GM19395 (cell line): ENCODE data around the gene BABAM1.

ENCODE experiments used
- ATAC-seq: cut with Tn5 transposase; IDR thresholded peaks from one replicate; pipeline ENCODE4 v1.9.1; 2021; ENCODE audit warnings: mild to moderate bottlenecking, moderate library complexity; ENCODE audit not compliant: unreplicated experiment

BABAM1 gene

GRCh38 chr19:17243211-17243829 is 23.9 kb upstream of the BABAM1 start:
- no peak for ATAC-seq

DNA sequence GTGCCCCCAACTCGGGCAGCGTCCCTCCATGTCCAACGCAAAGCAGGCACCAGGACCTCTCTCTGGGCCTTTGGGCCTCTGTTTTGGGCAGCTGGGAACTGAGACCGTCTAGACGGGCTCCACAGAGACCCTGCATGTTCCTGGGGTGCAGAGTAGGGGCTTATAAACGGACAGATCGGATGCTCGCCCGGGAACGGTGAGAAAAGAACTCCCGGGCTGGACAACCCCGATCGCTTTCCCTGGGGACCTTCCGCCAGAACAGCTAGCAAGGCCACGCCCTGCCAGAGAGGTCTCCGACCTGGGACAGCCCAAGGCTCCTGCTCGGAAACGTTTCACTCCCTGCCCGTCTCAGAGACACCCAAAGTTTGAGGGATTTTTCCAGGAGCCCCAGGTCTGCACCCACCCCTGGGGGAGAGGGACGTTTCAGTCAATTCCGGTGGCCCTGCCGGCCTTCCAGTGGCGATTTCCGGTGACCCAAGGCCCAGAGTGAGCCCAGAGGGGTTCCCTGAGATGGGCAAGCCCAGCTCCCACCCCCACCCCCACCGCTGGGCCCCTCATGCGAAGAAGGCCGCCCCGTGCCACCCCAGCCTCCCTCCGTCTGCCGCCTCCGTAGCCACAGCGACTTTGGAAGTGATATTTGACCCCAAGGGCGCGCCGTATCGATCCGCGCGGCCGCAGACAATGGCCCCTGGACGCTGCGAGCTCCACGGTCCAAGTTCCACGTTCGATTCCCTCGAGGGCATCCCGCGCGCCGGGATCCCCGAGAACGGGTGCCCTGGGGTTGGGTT is 23.2 kb upstream of the BABAM1 start:
- ATAC-seq = no peak

GRCh38 chr19:17244618-17245534 is 22.4 kb upstream of the BABAM1 start:
- ATAC-seq = no peak

DNA sequence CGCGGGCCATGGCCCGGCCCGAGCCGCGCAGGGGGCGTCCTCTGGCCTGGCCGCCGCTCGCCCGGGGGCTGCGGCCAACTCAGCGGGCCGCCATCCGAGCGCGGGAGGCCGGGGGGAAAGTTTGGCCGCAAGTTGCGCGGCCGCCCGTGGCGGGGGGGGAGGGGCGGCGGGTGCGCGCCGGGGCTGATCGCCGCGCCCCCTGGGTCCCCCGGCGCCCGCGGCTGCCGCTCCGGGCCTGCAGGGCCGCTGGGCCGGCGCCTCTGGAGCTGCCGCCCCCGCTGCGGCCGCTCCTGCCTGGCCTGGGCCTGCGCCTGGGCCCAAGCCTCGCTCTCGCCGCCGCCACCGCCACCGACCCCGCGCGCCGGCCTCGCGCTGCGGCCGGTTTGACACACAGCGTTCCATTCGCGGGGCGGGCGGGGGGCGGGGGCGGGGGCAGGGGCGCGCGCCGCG is 21.7 kb upstream of the BABAM1 start, which contains the start of gene NR2F6:
Gene NR2F6, minus strand, starts transcription at position 385 of the 450 bp plus-strand sequence. CDS start 699 bp downstream, outside the sequence.
- ATAC-seq = no peak

DNA sequence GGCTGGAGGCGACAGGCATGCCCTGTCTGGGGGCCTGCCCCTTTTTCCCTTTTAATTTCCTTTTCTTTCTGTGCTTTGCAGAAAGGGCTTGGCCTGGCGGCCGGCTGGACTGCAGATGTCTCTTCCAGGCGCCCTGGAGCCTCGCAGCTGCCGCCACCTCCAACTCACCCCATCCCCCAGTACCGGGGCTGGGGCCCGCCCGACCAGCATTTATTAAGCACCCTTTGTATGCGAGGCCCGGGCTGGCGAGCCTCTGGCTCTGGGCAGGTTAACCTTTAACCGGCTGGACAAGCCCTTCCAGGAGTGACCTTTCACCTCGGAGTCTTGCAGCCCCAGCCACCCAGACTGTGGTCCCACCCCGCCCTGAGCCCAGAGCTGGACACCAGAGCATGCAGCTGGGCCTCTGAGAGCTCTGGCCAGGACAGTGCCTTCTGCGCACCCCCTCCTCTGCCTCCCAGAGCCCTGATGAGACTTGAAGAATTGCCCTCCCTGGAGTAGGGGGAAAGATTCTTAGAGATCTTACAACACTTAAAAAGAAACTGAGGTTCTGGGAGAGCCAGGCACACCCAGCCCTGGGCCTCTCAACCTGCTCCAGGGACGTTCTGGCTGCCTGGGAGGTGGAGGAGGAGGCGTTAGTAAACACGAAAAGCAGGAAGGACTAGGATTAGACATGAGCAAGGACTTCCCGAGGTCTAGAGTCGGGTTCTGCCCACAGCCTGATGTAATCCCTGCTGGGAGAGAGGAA is 20.4 kb upstream of the BABAM1 start:
- no peak for ATAC-seq

DNA sequence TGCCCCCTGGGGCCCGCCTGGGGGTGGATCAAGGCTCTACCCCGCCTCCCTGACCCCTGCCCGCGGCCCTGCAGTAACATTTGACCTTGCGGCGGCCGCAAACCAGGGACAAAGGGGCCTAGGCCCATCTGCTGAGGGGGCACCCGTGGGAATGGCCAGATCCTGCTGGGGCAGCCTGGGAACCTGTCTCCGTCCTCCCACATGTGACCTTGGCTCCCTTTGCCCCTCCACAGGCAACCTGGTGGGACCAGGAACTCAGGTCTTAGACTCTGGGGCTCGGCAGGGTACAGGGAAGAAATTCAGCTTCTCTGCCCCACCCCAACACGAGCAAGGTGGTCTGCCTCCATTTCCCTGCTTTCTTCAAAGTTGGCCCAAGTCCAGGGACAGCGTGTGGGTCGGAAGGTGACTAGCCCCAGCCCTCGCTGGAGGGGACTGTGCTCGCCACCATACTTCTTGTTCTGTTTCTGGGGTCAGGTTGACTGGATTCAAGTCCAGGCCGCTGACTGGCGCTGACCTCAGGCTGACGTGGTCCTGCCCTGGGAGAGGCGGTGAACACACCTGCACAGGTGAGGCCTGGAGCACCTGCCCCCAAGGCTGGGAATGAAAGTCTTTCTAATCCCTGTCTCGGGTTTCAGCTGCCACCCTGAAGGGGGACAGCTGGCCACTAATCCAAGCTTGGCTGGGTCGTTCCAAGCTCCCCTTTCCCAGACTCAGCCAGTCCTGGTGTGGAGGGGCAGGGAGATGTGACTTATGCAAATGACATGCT is 19.0 kb upstream of the BABAM1 start:
- ATAC-seq = no peak

DNA sequence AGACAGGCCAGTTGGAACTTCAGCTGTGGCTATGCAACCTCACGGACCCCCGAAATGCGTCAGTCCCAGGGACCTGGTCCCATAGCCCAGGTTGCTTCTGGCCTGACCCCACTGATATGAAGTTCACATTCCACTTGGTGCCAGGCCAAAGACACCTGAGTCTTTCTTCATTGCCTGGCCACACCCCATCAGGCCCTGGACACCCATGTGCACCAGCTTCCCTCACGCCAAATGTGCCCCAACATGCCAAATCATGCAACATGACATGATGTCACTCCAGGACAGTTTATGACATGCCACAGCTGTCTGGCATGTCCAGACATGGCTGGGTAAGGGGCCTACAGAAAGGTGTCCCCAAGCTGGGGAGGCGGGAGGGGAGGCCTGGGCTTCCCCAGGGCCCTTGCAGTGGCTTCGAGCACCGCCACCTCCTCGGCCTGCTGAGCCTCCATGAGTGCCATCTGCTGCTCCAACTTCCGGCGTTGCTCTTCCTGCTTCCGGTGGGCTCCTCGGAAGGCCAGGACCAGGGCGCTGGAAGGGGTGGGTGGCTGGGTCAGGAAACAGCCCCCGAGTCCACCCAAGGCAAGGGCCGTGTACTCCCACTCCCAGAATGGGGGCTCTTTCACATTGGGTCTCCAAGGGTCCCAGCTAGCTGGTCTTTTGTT is 17.2 kb upstream of the BABAM1 start:
- no peak for ATAC-seq

GRCh38 chr19:17254636-17255035 is 12.6 kb upstream of the BABAM1 start:
- ATAC-seq = no peak

GRCh38 chr19:17255150-17255621 is 12.1 kb upstream of the BABAM1 start:
- ATAC-seq = no peak

GRCh38 chr19:17256130-17256529 is 11.1 kb upstream of the BABAM1 start:
- no peak for ATAC-seq

DNA sequence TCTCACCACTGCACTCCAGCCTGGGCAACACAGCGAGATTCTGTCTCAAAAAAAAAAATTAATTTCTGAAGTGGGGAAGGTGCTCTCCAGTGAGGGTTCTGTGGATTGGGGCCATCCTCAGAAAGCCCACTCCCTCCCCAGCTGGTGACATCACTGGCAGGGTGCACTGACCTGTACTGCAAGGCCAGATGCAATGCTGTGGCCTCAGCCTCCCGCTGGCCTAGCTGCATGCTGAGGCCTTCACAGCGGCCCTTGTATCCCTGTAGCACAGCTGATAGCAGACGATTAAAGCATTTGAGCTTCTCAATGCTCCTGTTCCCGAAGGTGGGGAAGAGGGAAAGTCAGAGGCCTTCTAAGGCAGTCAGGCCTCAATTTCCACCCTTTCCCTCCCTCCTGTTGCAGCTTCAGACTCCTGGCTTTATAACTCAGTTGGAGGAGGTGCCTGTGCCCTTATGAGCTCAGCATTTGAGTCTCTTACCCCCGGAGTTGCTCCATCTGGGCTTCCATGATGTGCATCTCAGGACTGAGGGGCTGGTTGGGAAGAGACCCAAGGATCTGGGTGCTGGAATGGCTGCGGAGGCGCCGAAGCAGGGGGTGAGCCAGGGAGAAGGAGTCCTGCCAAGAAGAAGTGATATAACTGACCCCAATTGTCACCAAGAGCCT is 8.0 kb upstream of the BABAM1 start:
- no peak for ATAC-seq

- no peak for ATAC-seq
Measured at GRCh38 chr19:17259934-17260333, 7.3 kb upstream of the BABAM1 start.

- ATAC-seq = peak; percentile 86
Measured at GRCh38 chr19:17260842-17261325, 6.4 kb upstream of the BABAM1 start.

DNA sequence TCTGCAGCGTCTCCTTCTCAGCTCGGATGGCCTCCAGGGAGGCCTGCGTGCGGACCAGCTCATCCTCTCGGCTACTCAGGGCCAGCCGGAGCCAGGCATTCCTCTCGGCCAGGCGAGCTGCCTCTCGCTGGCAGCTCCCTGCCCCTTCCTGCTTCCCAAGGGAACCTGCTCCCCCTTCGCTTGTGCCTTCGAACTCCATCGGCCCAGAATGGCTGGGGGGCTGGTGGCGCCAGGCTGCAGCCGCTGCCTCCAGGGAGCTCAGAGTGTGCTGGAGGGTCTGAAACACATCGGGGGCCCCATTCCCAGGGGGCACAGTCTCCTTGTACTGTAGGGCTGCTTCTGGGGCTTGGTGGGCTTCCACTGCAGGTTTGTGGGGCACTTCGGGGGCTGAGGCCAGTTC is 4.7 kb upstream of the BABAM1 start:
- no peak for ATAC-seq

GRCh38 chr19:17263712-17264640 is 3.3 kb upstream of the BABAM1 start:
- ATAC-seq = no peak

DNA sequence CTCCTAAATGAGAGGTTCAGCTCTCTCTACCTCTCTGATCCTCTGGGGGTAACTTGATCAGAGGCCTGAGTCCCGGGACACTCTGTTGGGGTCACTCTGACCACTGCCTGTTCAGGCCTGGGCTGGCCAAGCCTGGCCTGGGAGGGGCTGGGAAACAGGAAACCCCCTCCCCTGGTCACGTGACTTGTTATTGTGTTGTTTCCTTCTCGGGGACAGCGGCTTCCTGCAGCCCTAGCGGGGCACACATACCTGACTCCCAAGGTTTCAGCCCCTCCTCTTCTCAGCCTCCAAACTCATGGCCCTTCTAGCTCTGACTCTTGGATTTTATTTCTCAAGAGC is 2.6 kb upstream of the BABAM1 start, which contains the start of gene USHBP1:
Gene USHBP1, minus strand, starts transcription at position 105 of the 339 bp plus-strand sequence. CDS start 446 bp downstream, outside the sequence.
- no peak for ATAC-seq

- no peak for ATAC-seq
Measured at GRCh38 chr19:17266026-17266425, 1.2 kb upstream of the BABAM1 start.
